GM18858 (cell line): Measurements from ENCODE around the gene ZNF142.
"Not testable (repeated sequence)": the region's sequence is repeated elsewhere in the genome, so short reads cannot be mapped to it uniquely, and the experiment has no call there.

ENCODE experiments used
- ATAC-seq: cut with Tn5 transposase; IDR thresholded peaks from one replicate; pipeline ENCODE4 v1.9.1; 2021; ENCODE audit not compliant: unreplicated experiment

ZNF142 gene, protein sequence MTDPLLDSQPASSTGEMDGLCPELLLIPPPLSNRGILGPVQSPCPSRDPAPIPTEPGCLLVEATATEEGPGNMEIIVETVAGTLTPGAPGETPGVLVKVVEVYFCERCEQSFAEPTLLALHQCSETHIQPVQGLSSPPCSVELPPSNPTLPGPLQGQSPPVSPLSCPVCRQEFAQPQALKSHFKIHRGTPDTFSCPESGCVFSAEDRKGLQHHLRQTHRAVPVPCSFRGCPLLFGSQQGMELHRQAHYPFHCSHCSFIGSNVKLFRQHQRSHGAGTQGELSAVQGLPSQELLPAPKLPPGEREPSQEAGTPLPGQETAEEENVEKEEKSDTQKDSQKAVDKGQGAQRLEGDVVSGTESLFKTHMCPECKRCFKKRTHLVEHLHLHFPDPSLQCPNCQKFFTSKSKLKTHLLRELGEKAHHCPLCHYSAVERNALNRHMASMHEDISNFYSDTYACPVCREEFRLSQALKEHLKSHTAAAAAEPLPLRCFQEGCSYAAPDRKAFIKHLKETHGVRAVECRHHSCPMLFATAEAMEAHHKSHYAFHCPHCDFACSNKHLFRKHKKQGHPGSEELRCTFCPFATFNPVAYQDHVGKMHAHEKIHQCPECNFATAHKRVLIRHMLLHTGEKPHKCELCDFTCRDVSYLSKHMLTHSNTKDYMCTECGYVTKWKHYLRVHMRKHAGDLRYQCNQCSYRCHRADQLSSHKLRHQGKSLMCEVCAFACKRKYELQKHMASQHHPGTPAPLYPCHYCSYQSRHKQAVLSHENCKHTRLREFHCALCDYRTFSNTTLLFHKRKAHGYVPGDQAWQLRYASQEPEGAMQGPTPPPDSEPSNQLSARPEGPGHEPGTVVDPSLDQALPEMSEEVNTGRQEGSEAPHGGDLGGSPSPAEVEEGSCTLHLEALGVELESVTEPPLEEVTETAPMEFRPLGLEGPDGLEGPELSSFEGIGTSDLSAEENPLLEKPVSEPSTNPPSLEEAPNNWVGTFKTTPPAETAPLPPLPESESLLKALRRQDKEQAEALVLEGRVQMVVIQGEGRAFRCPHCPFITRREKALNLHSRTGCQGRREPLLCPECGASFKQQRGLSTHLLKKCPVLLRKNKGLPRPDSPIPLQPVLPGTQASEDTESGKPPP (N-terminal part only)

DNA sequence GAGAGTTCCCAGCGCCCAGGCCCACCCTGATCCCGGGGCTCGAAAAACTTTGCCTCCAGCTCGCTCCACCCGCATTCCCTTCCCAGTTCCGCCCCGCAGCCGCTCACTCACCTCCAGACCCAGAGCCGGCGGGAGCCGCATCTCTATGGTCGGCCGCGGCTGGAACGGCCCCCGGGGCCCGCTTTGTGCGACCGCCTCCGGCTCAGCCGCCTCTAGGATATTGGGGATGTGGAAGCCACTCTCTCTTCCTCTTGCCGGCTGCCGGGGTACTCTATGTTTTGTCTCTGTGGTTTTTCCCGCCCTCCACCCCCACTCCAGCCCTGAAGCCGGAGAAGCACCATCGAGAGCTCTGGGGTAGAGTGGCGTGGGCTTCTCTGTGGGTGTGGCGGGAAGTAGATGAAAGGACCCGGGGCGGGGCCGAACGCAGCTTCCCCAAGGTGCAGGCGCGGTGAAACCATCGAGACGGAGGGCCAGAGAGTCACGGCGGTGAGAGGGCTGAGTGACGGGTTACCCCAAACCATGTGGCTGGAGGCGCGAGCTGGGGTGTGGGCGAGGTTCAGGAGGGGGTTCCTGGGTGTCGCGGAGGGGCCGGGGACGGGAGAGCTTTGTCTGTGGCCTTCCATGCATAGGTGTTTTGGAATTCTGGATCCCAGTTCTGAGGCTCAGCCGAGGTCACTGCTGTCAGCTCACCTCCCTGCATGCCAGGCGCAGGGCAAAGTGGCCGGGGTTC is at the start of gene ZNF142, which contains the start of gene BCS1L:
TSS of gene ZNF142 (minus strand) at position 366 of the 730 bp plus-strand sequence. CDS start 3,194 bp downstream, outside the sequence.
TSS of gene BCS1L (plus strand) at position 426 of the 730 bp plus-strand sequence. CDS start 1,305 bp downstream, outside the sequence.
- peak; percentile 76 for ATAC-seq

DNA sequence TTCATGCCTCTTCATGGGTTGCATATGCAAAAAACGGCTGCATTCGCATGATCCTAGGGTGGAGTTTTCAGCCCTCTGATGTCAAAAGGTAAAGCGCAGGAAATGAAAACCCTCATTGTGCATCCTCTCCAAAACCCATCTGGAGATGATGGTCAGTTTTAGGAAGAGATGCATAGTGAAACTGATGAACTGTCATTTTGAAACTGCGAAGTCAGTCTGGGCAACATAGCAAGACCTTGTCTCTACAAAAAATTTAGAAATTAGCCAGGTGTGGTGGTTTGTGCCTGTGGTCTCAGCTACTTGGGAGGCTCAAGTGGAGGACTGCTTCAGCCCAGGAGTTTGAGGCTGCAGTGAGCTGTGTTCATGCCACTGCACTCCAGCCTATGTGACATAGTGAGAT is 48.7 kb upstream of the ZNF142 start:
- ATAC-seq: peak; percentile 47

DNA sequence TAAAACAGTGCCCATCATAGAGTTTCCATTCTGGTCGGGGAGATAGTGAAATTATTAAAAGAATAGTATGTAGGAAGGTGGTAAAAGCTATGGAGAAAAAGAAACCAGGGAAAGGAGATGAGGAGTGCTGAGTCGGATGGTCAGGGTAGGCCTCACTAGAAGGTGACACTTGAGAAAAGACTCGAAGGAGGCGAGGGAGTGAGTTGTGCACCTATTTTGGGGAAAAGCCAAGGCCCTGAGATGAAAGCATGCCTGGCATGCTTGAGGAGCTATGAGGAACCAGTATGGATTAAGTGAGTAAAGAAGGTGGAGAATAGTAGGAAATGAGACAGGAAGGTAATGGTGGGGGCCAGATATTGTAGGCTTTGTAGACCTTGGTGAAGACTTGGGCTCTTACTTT is 43.9 kb upstream of the ZNF142 start:
- ATAC-seq: no peak

DNA sequence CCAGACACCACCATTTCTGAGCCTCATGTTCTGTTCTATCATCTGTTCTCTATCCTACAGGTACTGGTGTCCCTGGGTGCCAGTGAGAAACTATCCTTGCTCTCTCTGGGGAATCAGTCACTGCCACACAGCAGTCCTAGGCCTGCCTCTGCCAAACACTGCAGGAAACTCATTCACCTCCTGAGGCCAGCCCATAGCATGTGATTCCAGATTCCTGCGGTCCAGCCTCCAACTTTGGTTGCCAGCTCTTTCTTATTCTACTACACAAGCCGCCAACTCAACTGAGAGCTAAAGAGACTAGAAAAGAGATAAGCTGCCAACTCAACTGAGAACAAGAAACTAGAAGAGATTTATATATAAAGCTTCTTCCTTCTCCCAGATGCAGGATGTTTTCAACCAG is 42.4 kb upstream of the ZNF142 start:
- ATAC-seq: no peak

DNA sequence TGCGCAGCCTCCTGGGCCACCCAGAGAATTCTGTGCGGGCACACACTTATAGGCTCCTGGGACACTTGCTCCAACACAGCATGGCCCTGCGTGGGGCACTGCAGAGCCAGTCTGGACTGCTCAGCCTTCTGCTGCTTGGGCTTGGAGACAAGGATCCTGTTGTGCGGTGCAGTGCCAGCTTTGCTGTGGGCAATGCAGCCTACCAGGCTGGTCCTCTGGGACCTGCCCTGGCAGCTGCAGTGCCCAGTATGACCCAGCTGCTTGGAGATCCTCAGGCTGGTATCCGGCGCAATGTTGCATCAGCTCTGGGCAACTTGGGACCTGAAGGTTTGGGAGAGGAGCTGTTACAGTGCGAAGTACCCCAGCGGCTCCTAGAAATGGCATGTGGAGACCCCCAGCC is 39.5 kb upstream of the ZNF142 start:
- ATAC-seq: no peak

DNA sequence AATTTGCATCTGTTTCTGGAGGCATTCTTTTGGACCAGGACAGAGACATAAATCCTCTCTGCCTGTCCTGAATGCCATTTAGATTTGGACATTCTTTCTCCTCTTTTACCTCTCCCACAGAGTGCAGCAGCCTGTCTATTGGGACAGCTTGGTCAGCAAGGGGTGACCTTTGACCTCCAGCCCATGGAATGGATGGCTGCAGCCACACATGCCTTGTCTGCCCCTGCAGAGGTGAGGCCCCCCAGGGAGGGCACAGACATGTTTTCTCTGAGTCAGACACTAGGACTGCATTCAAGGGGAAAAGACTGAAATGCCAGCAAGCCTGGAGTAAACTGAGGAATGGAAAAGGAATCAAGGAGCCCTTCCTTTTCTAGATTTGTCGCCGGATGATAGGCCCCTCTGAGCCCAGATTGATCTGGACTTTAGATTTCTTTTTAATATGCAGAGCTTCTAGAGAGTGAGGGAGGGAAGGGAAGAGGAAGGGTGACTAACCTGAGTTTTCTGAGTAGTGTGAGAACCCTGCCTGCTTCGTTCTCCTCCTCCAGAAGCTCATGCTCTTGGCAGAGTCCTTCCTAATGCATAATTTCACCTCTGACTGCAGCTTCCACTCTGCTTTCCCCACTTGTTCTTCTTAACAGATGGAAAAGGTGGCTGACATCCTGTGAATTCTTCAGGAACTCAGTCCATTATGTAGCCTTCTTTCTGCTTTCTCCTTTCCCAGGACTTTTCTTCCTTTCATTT is 35.2 kb upstream of the ZNF142 start:
- ATAC-seq: no peak

DNA sequence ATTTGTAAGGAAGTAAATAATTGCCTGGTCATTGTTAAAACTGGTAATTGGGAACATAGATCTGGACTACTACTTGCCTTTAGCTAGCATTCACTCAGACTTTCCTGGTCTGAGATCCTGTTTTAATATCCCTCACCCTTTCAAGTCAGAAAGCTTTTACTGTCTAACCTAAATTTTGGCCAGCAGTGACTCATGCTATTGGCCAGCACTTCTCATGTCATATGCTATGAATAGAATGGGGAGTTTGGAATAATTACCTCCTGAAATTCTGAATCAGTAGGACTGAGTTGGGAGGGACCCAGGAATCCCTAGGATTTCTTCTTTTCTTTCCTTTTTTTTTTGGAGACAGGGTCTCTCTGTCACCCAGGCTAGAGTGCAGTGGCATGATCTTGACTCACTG is 31.8 kb upstream of the ZNF142 start:
- ATAC-seq: no peak

DNA sequence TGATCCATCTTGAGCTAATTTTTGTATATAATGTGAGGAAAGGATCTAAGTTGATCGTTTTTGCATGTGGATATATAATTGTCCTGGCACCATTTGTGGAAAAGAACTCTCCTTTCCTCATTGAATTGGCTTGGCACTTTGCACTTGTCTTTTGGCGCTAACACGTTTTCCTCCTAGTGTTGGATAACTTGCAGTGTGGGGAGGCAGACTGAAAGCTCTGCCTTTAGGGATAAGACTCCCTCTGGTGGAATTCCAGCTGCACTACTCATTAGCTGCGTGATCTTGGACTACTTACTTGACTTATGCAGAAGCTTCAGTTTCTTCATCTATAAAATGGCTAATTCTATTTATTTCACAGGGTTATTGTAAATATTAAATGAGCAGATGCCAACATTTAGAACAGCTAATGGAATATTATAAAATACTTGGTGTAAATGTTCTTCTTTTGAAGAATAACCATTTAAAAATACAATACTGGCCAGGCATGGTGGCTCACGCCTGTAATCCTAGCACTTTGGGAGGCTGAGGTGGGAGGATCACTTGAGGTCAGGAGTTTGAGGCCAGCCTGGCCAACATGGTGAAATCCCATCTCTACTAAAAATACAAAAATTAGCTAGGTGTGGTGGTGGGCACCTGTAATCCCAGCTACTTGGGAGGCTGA is 28.1 kb upstream of the ZNF142 start:
- not testable (repeated sequence) for ATAC-seq

DNA sequence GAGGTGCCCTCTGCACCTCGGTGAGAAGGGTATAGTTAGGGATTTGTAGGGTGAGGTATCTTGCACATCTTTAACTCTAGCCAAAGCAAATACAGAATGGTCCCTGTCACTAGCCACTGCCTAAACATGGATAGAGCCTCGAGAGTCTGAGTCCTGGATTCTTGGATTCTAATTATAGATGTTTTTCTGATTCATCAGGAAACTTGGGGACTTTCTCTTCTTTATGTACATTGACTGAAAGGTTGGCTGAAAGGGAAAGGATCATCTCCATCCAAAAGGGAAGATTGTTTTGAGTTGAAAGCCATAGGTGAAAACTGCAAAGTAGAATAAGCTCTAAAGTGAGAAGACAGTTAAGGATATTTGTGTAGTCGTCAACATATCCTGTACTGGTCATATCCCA is 20.6 kb upstream of the ZNF142 start:
- no peak for ATAC-seq

DNA sequence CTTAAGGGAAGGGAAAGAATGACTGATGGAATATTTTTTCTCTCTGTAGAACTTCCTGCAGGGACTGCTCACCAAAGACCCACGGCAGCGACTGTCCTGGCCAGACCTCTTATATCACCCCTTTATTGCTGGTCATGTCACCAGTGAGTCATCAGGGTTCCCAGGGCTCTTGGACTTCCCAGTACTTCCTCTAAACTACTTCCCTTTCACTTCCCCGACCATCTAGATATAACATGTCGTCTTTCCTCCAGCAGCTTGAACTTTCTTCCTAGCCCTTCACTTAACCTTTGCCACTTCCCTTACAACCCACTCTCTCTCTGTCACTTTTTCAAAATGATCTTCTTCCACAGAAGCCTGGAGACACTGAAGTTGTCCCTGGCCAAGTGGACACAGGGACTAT is 19.7 kb upstream of the ZNF142 start:
- ATAC-seq: no peak

DNA sequence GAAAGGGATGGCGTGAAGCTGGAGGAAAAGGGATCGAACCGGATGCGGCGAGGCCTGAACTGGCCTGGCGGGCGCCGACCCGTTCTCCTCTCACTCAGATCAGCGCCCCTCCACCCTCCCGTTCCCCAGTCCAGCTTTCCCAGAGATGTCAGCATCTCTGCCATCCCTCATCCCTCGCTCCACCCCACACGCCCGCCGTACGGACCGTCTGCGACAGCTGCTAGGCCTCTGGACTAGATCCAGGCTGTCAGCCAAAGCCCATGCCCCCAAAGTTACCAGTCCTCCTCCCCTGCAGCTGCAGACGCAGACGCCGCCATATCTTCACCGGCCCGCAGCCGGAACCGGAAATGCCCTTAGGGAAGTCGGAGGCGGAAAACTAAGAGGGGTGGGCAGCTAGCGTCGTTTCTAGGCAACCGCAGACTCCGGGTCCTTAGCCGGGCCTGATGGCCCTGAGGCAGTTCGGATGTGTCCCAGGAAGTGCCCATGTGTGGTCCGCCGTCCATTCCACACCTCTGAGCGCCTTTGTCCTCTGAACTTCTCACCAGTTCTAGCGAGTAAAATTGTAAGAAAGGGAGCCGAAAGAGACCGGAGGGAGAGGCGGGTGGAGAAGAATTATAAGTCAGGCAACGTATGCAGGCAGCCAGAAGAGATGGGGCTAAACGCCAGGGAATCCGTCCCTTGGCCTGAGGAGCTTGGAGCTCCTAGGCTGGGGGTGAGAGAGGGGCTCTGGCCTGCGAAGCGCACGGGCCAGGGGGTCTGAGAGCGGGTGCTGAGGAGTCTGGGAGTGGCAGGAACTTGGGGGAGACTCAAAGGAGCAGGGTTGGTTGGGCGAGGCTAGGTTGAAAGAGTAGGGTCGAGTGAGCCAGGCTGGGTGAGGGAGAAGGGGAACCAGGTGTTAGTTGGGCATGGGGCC is 12.5 kb upstream of the ZNF142 start, which contains the start of the genes RNF25 and STK36:
TSS of gene RNF25 (minus strand) at position 349 of the 913 bp plus-strand sequence. CDS start at position 317, 32 bp downstream.
TSS of gene STK36 (plus strand) at position 433 of the 913 bp plus-strand sequence. CDS start 744 bp downstream, outside the sequence.
- ATAC-seq: peak; percentile 93

DNA sequence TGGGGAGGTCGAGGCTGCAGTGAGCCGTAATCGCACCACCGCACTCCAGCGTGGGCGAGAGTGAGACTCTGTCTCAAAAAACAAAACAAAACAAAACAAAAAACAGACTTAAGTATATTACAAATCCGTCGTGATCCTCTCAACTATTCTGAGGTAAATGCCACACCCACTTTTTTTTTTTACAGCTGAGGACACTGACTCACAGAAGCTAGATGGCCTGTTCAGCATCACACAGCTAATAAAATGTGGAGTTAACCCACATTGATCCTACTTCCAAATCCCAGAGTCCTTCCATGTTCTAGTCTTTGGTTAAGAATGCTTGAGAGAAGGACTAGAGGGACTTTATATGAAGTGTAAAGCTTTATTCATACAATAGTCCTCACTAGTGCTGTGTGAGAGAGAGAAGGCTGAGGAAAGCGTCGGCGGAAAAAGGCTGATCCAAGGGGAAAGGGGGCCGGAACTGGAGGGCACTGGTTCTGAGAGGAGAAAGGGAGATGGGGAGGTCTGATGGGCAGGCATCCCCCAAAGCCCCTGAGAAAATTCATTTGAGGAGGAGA is 11.8 kb upstream of the ZNF142 start:
- no peak for ATAC-seq

DNA sequence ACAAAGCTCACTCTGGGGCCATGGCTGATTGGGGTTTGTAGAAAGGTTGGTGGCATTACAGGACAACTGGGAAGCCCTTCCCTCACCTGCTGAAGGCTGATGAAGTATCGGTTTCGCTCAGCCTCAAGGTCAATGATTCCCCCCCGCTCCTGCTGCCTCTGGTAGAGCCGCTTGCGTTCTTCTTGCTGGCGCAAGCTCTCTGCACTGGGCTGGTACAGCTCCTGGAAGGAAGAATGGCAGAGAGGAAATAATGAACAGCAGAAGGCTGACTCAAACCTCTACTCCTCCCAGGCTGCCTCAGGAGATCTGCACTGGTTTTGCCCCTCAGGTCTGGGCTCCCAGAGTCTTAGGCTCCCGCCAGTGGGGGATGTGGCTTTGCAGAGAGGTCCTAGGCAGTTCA is 5.2 kb upstream of the ZNF142 start:
- ATAC-seq: no peak

DNA sequence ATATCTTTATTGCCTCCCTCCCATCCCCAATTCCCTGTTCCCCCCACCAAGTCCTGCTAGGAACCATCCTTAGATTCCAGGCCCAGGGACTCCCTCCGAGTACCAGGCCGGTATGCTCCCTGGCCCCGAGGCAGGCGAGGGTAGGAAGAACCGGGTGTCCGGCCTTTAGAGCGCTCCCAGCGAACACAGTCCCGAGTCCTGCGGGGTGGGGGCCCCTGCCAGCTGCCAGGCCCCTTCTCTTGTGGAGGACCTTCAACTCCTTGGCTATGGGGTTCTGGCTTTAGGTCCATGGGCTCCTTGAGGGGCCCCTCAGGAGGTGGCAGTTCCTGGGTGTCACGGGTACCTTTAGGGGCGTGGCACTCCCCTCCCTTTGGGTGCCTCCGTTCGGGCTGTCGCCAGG is 4.5 kb upstream of the ZNF142 start:
- ATAC-seq: no peak

DNA sequence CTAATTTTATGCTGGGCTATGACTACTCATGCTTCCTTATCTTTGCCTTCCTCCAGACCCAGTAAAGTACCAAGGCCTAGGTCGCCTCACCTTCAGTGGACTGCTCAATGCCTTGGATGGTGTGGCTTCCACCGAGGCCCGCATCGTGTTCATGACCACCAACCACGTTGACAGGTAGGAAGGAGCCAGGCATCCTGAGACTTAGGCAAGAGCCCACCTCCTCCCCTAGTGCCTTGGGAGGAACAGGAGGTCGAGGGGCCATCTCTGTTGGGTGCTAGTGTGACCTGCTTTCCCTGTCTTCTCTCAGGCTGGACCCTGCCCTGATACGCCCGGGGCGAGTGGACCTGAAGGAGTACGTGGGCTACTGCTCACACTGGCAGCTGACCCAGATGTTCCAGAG is 3.4 kb upstream of the ZNF142 start:
- ATAC-seq: no peak

DNA sequence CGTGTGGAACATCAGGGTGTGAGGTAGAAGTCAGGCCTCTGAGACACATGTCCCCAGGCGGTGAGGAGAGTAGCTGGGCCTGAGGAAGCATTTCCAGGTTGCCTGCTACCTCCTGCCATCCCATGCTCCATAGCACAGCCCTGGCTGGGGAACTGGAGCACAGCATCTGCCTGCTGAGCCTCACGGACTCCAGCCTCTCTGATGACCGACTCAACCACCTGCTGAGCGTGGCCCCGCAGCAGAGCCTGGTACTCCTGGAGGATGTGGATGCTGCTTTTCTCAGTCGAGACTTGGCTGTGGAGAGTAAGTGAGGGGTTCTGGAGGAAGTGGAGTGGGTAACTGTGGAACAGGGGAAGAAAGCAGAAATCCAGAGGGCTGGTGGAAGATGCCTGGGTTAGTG is 3.0 kb upstream of the ZNF142 start:
- no peak for ATAC-seq

DNA sequence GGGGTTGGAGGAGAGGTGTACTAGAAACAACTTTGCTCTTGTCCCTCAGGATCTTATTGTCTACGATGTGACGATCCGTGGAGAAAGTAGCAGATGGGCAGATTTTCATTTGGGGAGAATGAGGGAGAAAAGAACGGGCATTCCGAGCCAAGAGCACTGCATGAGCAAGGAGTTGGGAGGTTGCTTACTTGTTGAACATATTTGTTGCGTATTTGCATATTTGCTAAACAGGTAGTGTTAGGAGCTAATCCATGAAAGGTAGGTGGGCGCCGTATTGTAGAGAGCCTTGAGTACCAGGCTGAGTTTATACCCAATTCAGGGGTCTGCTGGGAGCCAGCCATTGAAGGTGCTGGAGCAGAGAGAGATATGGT is 550 bp upstream of the ZNF142 start:
- ATAC-seq: no peak

DNA sequence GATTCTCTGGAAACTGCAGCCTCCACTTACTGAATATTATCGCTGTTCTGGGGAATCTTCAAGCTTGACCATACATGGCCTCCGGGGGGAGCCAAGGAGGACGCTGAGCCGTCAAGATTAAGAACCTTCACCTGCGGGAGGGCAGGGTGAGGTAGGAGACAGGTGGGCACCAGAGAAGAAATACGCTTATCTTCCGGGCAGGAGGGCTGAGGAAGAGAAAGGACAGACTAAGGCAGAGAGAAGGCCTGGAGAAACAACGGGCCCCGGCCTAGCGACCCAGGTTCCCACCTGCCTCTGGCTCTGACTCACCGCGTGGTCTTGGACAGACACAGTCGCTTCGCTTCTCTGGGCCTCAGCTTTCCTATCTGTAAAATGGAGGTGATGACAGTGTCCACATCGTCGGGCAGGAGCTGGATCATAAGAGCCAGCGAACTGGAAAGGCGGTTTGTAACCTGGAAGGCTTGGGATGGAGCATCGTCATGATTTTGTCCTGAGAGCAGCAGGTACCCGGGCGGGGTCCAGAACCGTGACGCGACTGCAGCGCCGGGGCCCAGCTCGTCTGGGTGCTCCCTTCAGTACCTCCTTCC is 659 bp downstream of the ZNF142 start:
- ATAC-seq: no peak
